Sigmoid colon (tissue), 7 donors: ENCODE results near the gene ABCG4. TPM values are rescaled to one million over a fixed set of nuclear protein-coding genes. Genes with fewer than 3 reads are reported as not detected.

Experiments used
- DNase-seq: peaks from one replicate; pipeline ENCODE4 v3.0.0-alpha.2; 2019
- H3K27ac ChIP-seq, 4 donors: fragments of 200-600 bp; sonication (generic); one replicate each; pipeline ENCODE4 v1.5.1; 2016 to 2019; ENCODE audit warnings: mild to moderate bottlenecking in 1 of 4
- H3K27me3 ChIP-seq, 3 donors: fragments of 200-600 bp; sonication (generic); one replicate each; pipeline ENCODE4 v1.5.1; 2019; ENCODE audit warnings: mild to moderate bottlenecking in 1 of 3
- H3K36me3 ChIP-seq, 4 donors: fragments of 200-600 bp; sonication (generic); one replicate each; pipeline ENCODE4 v1.5.1; 2016 to 2019
- H3K4me1 ChIP-seq, 4 donors: fragments of 200-600 bp; sonication (generic); one replicate each; pipeline ENCODE4 v1.5.1; 2017 to 2019
- H3K4me3 ChIP-seq, 4 donors: fragments of 200-600 bp; sonication (generic); one replicate each; pipeline ENCODE4 v1.5.1; 2017 to 2019; ENCODE audit warnings: mild to moderate bottlenecking in 2 of 4, moderate library complexity in 1 of 4
- H3K9me3 ChIP-seq, 4 donors: fragments of 200-600 bp in 3 of 4; sonication (generic) in 3 of 4; one replicate each; pipeline versions ENCODE4 v1.5.1 to v1.6.1; 2013 to 2019
- CTCF ChIP-seq, 4 experiments: fragments of 450-650 bp in 3 of 4; fragments of 200-600 bp in 1 of 4; IDR thresholded peaks; one replicate each; pipeline ENCODE4 v1.5.1; 2016 to 2019; ENCODE audit warnings: antibody characterized with exemption in 4 of 4, mild to moderate bottlenecking in 3 of 4, moderate library complexity in 2 of 4
- EP300 ChIP-seq, 4 donors: sonication (generic); formaldehyde crosslinking; IDR thresholded peaks; one replicate each; pipeline ENCODE4 v1.6.1; 2017; ENCODE audit warnings: antibody characterized with exemption in 4 of 4
- POLR2A ChIP-seq, 2 donors: fragments of 450-650 bp; IDR thresholded peaks; one replicate each; pipeline ENCODE4 v1.6.1; 2016; ENCODE audit warnings: antibody characterized with exemption in 2 of 2, mild to moderate bottlenecking in 2 of 2, moderate library complexity in 2 of 2
- POLR2AphosphoS5 ChIP-seq, 4 donors: sonication (generic); formaldehyde crosslinking; IDR thresholded peaks; one replicate each; pipeline ENCODE4 v1.6.1; 2017; ENCODE audit warnings: antibody characterized with exemption in 4 of 4
- WGBS, 2 donors: extraction: QIAGEN DNeasy Blood & Tissue Kit; methylation state at CpG; one replicate each; pipeline ENCODE4 v1.1.7; 2013; 5-methylcytosine and 5-hydroxymethylcytosine counted together
- intact Hi-C: fragments of 100-400 bp; cut with DNase I; formaldehyde crosslinking; loops from one replicate; pipeline ENCODE4 v1.15.1; 2023
- polyA plus RNA-seq, 3 donors: library from polyadenylated mRNA; stranded (reverse); fragments of 200-250 nt; gene quantifications; one replicate each; pipeline ENCODE4 v1.2.3, GENCODE V29; 2013
- total RNA-seq, 4 donors: library from RNA; depleted of rRNA; stranded (reverse); fragments of >200 nt; gene quantifications; one replicate each; pipeline ENCODE4 v1.1.0, GENCODE V29; 2016
- donor health status: healthy with polysubstance abuse.
- donor health status: Bipolar disorder and iron deficiency.
- donor health status: healthy.

The ABCG4 gene
- total RNA-seq (under 1 TPM in 3 of 4 donors, not detected in 1; under 0.01 to 0.55 (median 0.27) TPM), polyA plus RNA-seq (under 1 TPM in 2 of 3 donors, not detected in 1; under 0.01 to 0.26 TPM)

DNA sequence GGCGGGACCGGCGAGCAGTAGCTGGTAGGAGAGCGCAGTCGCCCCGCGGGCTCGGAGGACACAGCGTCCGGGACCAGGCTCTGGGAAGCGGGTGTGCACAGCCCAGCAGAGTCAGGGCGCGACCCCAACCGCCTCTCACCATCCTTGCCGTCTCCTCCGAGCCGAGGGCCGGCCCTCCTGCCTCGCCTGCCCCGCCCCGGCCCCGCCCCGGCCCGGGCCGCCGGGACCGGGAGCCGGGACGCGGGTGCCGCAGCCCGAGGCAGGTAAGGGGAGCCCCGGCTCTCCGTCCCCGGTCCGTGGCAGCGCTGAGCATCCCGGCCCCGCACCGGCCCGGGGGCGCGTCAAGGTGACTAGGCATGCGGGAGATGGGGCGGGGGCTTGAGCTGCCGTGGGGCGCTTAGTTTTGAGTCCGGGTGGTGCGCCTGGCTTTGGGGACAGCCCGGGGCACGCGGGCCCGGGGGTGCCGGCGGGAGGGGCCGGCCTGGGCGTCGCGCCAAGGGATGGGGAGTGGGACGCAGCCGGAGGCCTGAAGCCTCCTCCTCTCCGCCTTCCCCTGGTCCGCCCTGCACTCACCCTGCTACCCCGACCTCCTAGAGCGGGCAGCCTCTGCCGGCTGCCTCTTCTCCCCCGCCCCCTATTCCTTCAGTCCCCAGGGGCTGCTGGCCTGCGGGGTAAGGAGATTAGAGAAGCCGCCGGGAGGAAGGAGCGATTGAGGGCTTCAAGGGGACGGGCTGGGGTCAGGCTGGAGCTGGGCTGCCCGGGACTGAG lies at the start of gene ABCG4:
Gene ABCG4 (plus strand): TSS at position 35 of the 768 bp plus-strand sequence. CDS start 914 bp downstream, outside the sequence.
- Histone ChIP-seq H3K4me3 (peak within 1 kb of the TSS; percentile 43 to 65 (median 58)), H3K9me3 (no peaks in the 10 kb centered on the region), H3K4me1 (peaks cover 0 to 21% (median 17%) of the 10 kb centered on the region in 4 donors), H3K27ac (peak within 1 kb of the TSS in 1 of 4 donors; percentile 34), H3K27me3 (peaks cover 2 to 50% (median 26%) of the 10 kb centered on the region in 3 donors), H3K36me3 (no peaks in the 10 kb centered on the region)
- TF ChIP-seq POLR2AphosphoS5 (IDR thresholded peaks at IDR 0.05): no peak
- TF ChIP-seq POLR2A (IDR thresholded peaks at IDR 0.05): no peak
- no peak for TF ChIP-seq EP300 (IDR thresholded peaks at IDR 0.05)
- no peak for TF ChIP-seq CTCF (IDR thresholded peaks at IDR 0.05)
- DNase-seq: no peak
- intact Hi-C loops: no loop called here
- 1% methylated on average over 73 of the region's 73 CpGs for WGBS, 2 donors

DNA sequence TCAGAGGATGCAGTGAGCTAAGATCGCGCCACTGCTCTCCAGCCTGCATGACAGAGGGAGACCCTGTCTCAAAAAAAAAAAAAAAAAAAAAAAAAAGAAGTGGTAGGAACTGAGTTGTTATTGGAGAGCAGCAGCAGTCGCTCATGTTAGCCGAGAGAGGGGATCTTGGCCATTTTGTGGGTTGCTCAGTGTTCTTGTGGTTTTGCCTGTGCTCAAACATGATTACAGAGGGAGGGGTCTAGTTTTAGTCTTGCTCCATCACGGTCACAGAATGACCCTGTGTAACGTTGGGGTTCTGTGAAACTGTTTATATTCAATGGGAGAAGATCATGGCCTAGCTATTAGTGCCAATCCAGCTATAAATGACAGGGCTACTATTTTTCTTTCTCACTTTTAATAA lies 49.1 kb upstream of the ABCG4 start:
- Histone ChIP-seq H3K4me3 (no peak overlapping the region), H3K27me3 (no peaks in the 10 kb centered on the region), H3K27ac (no peak overlapping the region), H3K9me3 (no peaks in the 10 kb centered on the region), H3K4me1 (peaks cover 0 to 36% (median 28%) of the 10 kb centered on the region in 4 donors), H3K36me3 (peaks cover 7 to 24% (median 9%) of the 10 kb centered on the region in 4 donors)
- intact Hi-C loops: loop anchor here (5.0 kb wide), 2 partner anchors 82 to 108 kb away; partner anchors contain the start of genes CBL, RPS25 and TRAPPC4
- 70 to 73% methylated on average over 6 of the region's 6 CpGs for WGBS, 2 donors
- TF ChIP-seq EP300 (IDR thresholded peaks at IDR 0.05) (no peak), POLR2AphosphoS5 (IDR thresholded peaks at IDR 0.05) (no peak), CTCF (IDR thresholded peaks at IDR 0.05) (no peak), POLR2A (IDR thresholded peaks at IDR 0.05) (no peak)
- DNase-seq: no peak

GRCh38 chr11:119100246-119100970 lies 48.4 kb upstream of the ABCG4 start:
- Histone ChIP-seq H3K4me1 (peaks cover 0 to 31% (median 28%) of the 10 kb centered on the region in 4 donors), H3K9me3 (no peaks in the 10 kb centered on the region), H3K36me3 (peaks cover 7 to 24% (median 9%) of the 10 kb centered on the region in 4 donors), H3K27ac (peak overlapping the region in 1 of 4 donors; percentile 84), H3K4me3 (peak overlapping the region in 3 of 4 donors; percentile 78 to 82 (median 79)), H3K27me3 (no peaks in the 10 kb centered on the region)
- DNase-seq: no peak
- intact Hi-C loops: loop anchor here (5.0 kb wide), 1 partner anchor 107 kb away; the partner anchor contains the start of gene CBL
- 45 to 54% methylated on average over 11 of the region's 11 CpGs for WGBS, 2 donors
- TF ChIP-seq EP300 (IDR thresholded peaks at IDR 0.05) (no peak), POLR2A (IDR thresholded peaks at IDR 0.05) (no peak), CTCF (IDR thresholded peaks at IDR 0.05) (no peak), POLR2AphosphoS5 (IDR thresholded peaks at IDR 0.05) (no peak)

DNA sequence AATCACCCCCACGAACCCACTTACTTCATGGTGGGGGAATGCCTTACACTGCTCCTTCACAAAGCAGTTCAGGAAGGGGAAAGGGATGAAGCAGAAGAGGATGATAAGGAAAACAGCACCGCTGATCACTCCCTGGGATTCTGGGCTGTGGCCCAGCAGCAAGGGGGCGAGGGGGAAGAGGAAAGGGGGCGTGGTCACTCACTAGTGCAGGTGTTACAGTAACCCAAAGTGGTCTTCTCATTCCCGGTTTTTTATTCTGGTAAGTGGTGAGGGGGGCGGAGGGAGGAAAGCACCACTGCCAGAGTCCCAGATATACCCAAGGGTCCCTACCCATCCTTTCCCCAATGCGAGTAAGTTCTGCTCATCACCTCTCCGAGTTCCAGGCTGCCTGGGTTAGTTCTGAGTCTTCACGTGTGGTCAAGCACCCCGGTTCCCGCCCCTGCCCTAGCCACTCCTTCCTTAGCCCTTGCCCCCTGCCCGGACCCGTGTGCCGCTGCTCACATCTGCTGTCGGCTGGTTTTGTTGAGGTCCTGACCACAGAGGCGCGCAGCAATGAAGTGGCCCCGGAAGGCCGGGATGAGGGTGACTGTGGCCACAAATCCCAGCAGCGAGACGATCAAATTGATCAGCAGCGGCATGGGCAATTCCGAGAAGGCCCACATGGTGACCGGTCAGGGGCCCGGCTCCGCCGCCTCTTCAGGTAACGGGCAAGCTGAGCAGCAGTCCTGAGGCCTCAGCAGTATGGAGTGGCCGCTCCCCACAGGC lies 47.7 kb upstream of the ABCG4 start:
- H3K27me3 ChIP-seq: no peaks in the 10 kb centered on the region
- peaks cover 0 to 29% (median 26%) of the 10 kb centered on the region in 4 donors for H3K4me1 ChIP-seq
- 0 to 2% methylated on average over 29 of the region's 29 CpGs for WGBS, 2 donors
- no peaks in the 10 kb centered on the region for H3K9me3 ChIP-seq
- peak overlapping the region; percentile 77 to 82 (median 78) for H3K4me3 ChIP-seq
- TF ChIP-seq CTCF (IDR thresholded peaks at IDR 0.05) (peak in 2 of 4 experiments; percentile 14 to 33), POLR2A (IDR thresholded peaks at IDR 0.05) (no peak)
- intact Hi-C loops: loop anchor here (5.0 kb wide), 1 partner anchor 106 kb away; the partner anchor contains the start of gene CBL
- peaks cover 7 to 24% (median 9%) of the 10 kb centered on the region in 4 donors for H3K36me3 ChIP-seq
- peak overlapping the region; percentile 84 to 92 (median 90) for H3K27ac ChIP-seq
- DNase-seq: no peak
